HG03354 (cell line): ENCODE results near the gene UTS2R.
"Not testable (repeated sequence)": the region's sequence is repeated elsewhere in the genome, so short reads cannot be mapped to it uniquely, and the experiment has no call there.

Experiments used
- ATAC-seq: cut with Tn5 transposase; IDR thresholded peaks from one replicate; pipeline ENCODE4 v1.9.1; 2021; ENCODE audit warnings: mild to moderate bottlenecking; ENCODE audit not compliant: unreplicated experiment, poor library complexity, severe bottlenecking

UTS2R gene

DNA sequence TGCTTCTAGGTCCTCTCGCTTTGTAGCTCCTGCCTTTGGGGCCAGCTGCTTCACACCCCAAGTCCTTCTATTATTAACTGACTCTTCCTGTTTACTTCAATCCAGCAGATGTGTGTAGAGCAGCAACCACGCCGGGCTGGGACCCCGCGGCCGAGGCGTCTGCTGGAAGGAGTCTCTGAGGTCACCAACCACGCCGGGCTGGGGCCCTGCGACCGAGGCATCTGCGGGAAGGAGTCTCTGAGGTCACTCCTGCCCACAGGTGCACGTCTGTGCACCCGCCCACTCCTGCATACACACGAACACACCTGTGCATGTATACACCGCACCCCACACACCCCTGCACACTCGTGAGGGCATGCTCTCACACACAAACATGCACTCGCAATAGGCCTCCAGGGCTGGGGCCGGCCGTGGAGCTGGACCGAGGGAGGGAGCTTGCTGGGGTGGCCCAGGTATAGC lies 20.3 kb upstream of the UTS2R start:
- ATAC-seq = peak; percentile 72

DNA sequence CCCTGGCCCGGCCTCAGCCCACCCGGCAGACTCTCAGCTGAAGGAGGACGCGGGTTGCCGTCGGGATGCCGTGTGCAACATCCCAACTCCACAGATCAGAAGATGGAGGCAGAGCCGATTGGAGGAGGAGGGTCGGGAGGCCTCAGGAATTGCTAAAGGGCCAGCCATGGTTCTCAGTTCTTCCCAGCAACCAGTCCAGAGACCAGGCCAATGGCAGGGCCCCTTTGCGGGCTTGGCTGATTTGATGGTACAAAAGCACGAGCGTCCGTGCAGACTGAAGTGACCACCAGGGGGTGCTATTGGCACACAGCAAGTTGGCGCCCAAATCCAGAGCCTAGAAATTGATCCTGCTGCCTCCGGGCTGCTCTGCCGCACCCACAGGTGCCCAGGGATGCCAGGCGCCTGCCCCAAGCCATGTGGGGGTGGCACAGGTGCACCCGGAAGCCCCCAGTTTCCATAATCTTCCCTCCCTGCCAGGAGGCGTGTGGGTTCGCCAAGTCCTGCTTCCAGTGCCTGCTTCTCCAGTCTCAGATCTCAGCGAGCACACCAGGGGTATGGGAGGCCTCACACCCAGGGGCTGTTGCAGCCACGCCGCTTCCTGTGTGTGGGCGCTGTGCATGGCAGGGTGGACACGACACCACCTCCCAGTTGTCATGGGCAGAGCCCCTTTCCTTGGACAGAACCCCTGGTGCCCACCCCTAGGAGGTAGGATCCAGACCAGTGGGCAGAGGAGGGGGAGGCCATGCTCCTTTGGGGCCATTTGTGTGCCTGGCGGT lies 19.7 kb upstream of the UTS2R start:
- ATAC-seq = peak; percentile 57

DNA sequence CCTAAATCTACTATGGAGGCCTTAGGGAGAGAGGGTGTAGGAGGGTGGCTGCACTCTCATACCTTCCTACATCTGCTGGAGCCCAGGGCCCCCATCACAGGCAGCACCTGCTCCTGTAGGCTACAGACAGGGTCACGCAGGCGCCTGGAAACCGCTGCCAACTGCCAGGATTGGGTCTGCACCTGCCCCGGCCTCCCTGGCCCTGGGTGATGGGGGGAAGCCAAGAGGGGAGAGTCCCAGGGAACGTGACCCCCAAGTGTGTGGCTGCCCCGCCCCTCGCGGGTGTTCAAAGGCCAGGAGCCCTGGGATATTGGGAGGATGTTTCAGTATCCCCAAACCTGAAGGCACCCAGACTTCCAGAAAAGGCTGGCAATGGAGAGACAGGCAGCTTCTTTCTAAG lies 18.1 kb upstream of the UTS2R start:
- ATAC-seq = no peak

DNA sequence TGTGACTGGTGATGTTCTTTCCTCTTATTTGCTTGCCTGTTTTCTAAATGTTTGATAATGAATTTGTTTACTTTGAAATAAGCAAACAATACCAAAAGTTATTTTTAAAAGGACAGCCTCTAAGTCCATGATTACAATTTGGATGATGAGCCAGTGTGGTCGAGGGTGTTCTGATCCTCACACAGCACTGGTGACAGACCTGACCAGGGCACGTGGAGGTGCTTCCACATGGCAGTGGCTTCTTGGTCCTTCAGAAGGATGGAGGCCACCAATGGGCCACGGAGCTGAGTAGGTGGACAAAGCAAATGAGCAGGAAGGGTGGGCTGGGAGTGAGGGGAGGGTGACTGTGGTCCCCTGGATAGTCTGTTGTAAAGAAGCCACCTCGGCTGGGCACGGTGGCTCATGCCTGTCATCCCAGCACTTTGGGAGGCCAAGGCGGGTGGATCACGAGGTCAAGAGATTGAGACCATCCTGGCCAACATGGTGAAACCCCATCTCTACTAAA lies 16.7 kb upstream of the UTS2R start:
- no peak for ATAC-seq

DNA sequence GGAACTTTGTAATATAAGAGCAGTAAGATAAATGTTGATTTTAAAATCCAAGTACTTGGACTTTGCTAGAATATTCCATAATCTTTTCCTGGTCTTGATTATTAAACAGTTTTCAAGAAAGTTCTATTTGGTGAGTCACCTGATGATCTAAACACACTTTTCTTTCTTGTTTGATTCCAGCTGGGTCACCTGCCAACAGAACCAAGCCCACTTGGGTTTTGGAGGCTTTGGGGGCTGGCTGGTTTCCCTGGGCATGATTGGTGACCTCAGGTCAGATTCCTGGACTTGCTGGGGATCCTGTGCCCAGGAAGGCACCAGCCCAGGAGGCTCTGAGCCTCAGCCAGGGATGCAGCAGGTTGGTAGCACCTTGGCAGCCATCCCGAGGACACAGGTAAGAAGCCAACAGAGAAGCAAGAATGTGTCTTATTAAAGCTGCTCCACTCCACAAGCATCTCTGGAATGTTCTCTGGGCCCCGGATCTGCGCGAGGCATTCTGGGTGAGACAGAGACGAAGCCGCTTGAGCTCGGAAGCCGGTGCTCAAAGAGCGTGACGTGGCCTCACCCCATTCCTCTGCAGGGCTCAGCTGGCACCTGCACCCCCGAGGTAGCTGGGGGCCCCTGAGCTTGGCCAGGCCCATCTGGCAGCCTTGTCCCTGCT lies 15.7 kb upstream of the UTS2R start:
- ATAC-seq = no peak

DNA sequence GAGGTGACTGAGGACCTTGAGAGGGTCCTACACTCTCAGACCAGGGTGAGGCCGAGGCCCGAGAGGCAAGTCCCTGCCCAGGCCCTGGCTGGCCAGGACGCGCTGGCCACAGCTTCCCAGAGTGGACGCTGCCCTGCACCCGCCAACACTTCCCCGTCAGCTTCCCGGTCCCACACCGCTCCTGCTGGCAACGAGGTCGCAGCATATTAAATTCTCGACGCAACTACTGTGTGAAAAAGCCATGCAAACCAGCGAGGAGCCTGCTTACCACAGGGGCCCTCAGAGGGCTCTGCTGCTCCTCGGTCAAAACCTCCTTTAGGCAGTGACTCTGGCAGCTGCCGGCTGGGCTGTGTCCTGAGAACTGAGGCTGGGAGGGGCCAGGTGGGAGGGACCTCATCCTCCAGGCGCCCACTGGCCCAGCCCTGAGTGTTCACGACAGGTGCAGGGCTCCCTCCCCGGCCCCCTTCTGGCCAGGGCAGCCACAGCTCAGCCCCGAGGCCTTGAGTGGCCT lies 14.7 kb upstream of the UTS2R start:
- no peak for ATAC-seq

DNA sequence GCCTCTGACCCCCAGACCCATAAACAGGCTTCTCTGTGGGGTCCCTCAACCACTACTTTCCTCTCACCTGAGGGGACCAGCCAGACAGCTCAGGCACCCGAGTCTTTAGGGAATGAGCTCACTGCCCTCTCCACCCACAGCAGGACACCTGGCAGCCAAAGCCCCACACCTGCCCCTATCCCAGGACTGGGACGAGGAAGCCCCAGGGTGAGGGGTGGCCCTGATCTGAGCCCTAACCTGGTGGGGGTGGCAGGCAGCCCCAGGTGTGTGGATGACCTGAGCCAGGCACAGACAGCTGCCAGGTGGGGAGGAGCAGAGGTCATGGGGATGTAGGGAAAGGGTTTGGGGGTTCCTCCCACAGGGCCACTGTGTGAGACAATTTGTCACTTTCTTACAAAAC lies 14.2 kb upstream of the UTS2R start:
- no peak for ATAC-seq

DNA sequence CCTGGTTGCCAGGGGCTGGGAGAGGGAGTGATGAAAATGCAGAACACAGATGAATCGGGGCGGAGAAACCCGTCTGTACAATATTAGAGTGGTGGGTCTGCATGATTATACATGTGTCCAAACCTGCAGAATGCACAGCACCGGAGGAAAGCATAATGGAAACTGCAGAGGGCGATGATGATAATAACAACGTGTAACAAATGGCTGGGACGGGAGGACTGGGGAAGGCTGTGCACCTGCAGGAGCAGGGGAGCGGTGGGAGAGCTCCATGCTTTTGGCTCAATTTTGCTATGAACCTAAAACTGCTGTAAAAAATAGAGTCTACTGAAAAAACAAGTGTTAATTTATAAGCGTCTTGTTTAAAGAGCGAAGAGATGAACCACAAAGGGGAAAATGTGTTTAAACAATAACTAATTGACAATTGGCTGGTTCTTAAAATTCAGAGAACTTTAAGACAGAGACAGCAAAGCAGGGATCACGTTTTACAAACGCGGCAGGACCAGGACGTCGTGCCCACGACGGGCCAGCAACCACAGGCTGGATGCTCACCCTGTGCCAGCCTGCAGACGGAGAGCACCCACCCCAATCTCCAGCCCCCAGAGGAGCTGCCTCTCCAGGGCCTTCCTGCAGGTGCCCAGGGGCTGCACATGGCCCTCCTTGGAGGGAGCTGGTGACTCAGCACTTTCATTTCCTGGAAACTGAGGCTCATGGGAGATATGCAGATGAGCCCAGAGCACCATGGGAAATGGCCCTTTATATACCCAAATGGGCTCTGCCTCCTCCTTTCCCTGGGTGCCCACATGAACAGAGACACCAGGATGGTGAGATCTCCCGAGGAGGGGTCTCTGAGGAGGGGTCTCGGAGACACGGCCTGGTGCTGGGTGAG lies 12.9 kb upstream of the UTS2R start, which contains the start of gene TEX19:
TEX19 (plus strand) TSS at position 783 of the 886 bp plus-strand sequence. CDS start 2,904 bp downstream, outside the sequence.
- no peak for ATAC-seq

DNA sequence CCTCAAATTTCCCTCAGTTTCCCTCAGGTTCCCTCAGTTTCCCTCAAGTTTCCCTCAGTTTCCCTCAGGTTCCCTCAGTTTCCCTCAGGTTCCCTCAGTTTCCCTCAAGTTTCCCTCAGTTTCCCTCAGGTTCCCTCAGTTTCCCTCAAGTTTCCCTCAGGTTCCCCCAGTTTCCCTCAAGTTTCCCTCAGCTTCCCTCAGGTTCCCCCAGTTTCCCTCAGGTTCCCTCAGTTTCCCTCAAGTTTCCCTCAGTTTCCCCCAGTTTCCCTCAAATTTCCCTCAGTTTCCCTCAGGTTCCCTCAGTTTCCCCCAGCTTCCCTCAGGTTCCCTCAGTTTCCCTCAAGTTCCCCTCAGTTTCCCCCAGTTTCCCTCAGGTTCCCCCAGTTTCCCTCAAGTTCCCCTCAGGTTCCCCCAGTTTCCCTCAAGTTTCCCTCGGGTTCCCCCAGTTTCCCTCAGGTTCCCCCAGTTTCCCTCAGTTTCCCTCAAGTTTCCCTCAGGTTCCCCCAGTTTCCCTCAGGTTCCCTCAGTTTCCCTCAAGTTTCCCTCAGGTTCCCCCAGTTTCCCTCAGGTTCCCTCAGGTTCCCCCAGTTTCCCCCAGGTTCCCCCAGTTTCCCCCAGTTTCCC lies 12.0 kb upstream of the UTS2R start:
- ATAC-seq = not testable (repeated sequence)

DNA sequence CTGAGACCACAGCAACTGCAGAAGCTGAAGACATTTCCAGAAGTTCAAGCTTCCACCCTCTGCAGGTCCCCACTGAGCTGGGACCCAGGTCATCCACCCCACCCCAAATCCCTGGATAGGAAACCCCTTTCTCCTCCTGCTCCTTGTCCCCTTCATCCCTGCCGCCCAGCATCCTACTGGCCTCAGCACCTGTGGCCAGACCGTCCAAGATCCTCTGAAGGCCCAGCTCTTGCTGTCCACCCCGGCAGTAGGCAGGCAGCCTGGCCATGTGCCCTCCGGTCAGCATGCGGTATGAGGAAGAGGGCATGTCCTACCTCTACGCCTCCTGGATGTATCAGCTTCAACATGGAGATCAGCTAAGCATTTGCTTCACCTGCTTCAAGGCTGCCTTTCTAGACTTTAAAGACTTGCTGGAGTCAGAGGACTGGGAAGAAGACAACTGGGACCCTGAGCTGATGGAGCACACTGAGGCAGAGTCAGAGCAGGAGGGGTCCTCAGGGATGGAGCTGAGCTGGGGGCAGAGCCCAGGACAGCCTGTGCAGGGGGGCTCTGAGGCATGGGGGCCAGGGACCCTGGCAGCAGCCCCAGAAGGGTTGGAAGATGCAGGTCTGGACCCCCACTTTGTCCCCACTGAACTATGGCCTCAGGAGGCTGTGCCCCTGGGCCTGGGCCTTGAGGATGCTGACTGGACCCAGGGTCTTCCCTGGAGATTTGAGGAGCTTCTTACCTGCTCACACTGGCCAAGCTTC lies 9.5 kb upstream of the UTS2R start:
- ATAC-seq = no peak

DNA sequence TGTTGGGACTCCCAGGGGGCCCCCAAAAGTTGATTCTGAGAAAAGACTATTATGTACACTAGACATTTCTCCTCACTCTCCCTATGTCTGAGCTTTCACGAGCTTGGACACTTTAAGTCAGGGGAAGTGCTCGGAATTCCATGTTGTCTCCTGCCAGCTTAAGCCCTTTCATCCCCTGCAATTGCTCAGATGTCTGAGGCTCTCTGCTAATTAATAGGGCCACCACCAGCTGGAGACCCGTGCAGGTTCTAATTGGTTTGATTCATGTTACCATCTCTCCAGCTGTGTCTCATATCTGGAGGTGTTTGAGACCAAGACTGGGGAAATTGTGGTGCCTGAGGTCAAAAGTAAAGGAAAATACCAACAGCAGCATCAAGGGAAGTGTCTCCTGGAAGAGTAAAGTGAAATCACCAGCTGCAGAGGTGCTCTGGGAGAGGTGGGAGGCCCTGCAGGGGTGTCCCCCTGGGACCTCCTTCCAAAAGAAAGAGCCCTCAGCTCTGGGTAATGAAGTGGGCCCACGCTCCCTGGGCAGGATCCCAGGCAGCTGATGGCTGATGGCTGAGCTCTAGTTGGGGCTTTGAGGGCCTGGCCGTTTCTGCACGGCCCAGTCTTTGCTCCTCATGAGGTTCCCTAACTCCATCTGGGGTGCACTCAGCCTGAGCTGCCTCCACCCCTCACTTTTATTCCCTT lies 5.8 kb upstream of the UTS2R start:
- no peak for ATAC-seq

DNA sequence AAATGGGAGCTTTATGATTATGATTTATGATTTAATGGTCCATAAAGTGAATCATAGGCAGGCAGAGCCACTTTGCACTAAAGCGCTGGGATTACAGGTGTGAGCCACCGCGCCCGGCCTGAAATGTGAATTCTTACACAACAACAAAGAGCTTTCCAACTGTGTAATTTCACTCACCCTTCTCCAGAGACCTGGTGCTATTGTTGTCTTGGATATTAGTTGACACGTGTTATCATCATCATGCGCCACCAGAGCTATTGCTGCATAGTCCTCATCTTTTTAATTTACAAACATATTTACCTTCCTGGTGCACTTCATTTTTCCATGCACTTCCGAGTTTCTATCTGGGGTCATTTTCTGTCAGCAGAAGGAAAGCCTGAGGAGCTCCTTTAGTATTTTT lies 4.8 kb upstream of the UTS2R start:
- ATAC-seq = no peak

DNA sequence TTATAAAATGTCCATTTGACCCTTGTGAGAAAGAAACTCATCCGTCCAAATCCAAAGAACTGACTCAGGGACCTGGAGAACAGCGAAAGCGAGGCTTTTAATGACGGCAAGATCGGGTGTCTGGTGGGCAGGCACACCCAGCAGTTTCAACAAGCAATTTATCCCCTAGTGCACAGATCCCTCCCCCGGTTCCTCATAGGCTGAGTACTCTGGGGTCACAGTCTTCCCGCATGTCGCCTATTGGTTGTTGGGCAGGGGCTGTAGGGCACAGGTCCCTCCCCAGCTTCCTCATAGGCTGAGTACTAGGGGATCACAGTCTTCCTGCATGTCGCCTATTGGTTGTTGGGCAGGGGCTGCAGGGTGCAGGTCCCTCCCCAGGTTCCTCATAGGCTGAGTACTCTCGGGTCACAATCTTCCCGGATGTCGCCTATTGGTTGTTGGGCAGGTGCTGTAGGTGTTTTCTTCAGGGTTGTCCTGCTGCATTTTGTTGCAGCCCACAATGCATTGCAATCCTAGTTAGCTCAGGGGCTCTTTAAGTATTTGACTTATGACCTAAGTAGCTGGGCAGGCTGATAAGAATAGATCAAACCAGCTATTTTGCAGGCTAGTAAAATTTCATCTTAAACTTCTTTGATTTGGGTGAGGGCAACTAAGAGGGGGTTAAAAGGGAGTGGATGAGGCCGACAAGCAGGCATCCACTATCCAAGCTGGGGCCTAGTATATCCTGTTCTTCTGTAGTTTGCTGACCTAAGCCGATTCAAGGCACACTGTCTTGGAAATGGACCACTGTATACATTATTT lies 3.6 kb upstream of the UTS2R start:
- no peak for ATAC-seq

DNA sequence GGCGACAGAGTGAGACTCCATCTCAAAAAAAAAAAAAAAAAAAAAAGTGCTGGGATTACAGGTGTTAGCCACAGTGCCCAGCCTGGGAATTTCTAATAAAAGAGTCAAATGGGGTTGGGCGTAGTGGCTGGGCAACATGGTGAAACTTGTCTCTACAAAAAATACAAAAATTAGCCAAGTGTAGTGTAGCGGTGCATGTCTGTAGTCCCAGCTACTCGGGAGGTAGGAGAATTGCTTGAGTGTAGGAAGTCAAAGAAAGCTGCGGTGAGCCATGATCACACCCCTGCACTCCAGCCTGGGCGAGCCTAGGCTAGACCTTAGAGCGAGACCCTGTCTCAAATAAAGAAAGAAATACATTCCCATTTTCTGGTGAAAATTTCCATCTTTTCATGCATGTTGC lies 2.4 kb upstream of the UTS2R start:
- no peak for ATAC-seq

DNA sequence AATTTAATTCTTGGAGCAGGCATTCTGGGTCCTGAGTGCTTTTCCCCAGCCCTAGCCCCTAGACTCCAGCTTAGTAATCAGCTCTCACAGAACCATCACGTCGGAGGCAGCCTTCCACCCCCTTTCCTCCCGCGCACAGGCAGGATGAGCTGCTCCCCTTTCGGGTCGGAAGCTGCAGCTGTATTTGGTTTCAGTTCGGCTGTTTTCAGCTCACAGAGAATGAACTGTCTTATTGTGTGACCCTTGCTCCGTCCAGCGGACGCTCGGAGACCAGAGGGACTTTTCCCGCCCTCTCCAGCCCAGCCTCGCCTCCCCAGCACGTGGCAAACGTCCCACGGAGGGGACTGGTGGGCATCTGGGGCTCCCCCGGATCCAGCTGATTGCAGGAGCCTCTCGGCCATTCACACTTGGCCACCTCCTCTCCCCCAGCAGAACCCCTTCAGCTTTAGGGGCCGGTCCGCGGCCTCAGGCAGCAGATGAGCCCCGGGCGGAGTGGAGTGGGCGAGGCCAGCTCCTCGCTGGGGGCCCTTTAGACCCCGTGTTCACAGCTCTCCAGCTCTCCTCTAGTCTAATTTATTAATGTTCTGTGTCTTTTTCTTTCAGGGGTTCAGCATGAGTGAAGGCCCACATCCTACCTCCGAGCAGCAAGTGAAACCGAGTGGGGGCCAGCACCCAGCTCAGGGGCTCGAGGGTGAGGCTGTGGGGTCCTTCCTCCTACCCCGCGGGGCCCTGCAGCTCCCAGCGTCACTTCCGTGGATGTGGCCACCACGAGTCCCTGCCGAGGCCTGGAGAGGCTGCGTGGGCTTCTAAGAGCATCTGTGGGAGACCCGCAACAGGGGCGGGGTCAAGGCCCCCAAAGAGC lies 863 bp upstream of the UTS2R start:
- ATAC-seq = peak; percentile 60

DNA sequence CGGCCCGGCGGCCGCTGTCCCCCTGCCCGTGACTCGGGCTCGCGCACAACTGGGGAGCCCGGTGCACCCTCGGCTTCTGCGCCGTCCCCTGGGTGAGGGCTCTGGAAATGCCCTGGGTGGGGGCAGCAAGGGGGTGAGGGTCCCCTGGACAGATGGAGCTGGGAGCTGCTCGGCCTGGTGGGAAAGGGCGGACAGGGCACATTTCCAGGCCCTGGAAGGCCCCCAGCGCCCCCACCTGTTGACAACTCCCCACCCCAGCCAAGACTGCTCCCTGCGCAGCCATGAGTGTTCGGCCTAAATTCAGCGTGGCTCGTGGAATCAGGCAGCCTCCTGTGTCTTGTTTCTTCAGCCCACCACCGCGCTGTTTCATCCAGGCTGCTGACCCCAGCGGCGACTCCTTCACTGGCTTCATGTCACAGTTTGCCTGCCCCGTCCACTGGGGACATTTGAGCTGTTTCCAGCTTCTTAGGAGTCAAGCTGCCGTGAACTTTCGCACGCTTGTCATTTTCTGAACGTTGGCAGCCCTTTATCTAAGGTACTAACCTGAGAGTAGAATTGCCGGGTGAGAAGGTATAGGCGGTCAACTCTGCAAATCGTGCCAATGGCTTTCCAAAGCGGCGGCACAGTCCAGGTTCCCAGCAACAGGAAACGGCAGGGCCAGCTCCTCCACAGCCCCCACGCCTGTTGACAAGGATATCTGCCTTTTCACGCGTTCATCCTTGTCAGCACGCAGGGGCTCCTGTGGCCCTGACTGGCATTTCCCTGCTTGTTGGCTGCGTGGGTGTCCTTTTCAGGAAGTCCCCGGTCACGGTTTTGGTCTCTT lies 895 bp downstream of the UTS2R start:
- ATAC-seq = no peak
